C4-2B (cell line): ENCODE measurements around the gene NFKBIE.

Source experiments
- H3K27ac ChIP-seq: fragments of 450-650 bp; 2 replicates; pipeline ENCODE4 v1.5.1; 2017
- ZFX ChIP-seq: fragments of 450-650 bp; IDR thresholded peaks from 2 replicates; pipeline ENCODE4 v1.6.1; 2017
- TF ChIP-seq, protein P1 (sequence below): fragments of 450-650 bp; conservative IDR thresholded peaks from 2 replicates; pipeline ENCODE4 v1.5.1; 2017; ENCODE audit warnings: mild to moderate bottlenecking

NFKBIE gene

DNA sequence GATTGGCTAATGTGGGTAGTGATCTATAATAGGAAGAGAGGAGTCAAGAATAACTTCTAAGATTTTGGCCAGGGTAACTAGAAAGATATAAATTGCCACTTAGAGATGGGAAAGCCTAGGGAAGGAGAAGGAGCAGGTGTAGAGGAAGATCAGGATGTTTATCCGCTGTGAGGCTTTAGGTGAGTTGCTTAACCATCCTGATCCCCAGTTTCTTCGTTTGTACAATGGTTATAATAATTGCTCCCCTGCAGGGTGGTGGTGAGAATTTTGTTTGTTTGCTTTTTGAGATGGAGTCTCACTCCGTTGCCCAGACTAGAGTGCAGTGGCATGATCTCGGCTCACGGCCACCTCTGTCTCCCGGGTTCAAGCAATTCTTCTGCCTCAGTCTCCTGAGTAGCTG is 51.0 kb downstream of the NFKBIE start:
- H3K27ac ChIP-seq = no peak overlapping the region
- TF ChIP-seq, protein P1, sequence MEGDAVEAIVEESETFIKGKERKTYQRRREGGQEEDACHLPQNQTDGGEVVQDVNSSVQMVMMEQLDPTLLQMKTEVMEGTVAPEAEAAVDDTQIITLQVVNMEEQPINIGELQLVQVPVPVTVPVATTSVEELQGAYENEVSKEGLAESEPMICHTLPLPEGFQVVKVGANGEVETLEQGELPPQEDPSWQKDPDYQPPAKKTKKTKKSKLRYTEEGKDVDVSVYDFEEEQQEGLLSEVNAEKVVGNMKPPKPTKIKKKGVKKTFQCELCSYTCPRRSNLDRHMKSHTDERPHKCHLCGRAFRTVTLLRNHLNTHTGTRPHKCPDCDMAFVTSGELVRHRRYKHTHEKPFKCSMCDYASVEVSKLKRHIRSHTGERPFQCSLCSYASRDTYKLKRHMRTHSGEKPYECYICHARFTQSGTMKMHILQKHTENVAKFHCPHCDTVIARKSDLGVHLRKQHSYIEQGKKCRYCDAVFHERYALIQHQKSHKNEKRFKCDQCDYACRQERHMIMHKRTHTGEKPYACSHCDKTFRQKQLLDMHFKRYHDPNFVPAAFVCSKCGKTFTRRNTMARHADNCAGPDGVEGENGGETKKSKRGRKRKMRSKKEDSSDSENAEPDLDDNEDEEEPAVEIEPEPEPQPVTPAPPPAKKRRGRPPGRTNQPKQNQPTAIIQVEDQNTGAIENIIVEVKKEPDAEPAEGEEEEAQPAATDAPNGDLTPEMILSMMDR = no peak
- TF ChIP-seq ZFX = no peak

DNA sequence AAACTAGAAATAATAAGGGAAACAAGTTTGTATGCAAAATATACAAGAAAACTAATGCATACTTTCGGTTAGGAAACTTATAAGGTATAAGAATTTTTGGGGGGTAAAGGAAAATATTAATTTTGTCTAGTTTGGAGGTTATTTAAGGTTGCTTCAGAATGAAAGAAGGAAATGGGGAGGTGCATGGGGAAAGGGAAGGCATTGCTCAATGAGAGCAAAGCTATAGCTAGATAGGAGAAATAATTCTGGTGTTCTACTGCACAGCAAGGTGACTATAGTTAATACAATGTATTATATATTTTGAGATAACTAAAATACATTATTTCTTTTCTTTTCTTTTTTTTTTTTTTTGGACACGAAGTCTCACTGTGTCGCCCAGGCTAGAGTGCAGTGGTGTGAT is 54.1 kb downstream of the NFKBIE start:
- H3K27ac ChIP-seq = no peak overlapping the region
- TF ChIP-seq, protein P1 = no peak
- TF ChIP-seq ZFX = no peak
